ENCODE measurements around the gene OR2AG2. TPM values are rescaled to one million over a fixed set of nuclear protein-coding genes. Genes with fewer than 3 reads are reported as not detected.
"Not testable (repeated sequence)": the region's sequence is repeated elsewhere in the genome, so short reads cannot be mapped to it uniquely, and the experiment has no call there.

OR2AG2 gene, protein sequence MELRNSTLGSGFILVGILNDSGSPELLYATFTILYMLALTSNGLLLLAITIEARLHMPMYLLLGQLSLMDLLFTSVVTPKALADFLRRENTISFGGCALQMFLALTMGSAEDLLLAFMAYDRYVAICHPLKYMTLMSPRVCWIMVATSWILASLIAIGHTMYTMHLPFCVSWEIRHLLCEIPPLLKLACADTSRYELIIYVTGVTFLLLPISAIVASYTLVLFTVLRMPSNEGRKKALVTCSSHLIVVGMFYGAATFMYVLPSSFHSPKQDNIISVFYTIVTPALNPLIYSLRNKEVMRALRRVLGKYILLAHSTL
- under 1 TPM in 1 of 2 donors, not detected in 1; 0.10 TPM for total RNA-seq
- not detected for polyA plus RNA-seq
- long read RNA-seq, donor 1: 0 reads
- long read RNA-seq, donor 2: 0 reads

DNA sequence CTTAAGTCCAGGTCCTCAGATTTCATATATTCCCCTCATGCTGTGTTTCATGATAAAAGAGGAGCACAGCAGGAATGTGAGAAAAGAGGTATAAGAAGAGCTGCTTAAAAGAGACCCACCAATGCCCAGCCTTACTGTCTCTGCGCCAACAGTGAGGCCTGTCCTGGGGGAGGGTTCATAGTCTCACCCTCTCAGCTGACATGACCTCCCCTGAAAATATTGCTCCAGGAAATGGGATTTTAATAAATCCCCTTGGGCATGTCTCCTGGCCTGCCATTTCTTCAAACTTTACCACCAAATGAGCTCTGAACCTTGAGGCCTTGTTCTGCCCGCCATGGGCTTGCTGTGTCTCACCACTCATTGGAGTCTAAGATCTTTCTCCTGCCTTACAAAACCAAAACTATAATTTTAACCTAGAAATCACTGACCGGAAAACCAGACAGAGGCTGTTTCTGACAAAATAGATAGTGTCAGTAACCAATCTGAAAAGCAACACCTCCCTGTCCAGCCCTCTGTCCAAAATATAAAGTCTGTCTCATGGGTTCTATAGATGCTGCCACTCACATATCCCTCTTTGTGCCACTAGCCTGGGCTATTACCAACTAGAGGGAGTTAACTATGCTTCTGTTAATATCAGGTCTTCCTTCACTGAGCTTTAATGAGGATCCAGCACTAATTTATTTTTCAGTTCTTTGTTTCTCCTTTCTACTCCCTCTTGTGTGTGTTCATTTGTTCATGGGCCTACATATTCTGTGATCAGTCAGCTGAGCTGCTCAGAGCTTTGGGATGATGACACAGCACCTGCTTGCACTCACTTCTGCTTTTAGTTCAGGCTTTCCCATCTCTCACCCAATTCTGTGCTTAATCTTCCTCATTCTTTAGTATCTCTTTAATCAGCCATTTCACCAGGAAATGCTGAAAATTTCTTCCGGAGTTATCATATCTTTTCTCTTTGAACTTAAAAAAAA, at the start of gene OR2AG2:
TSS of gene OR2AG2 (minus strand) at position 51 of the 968 bp plus-strand sequence. CDS start 3,019 bp downstream, outside the sequence.
- Histone ChIP-seq H3K27ac (ENCODE audit: low read depth in 1 of 2, low read length in 2 of 2) (no peak within 1 kb of the TSS), H3K9me3 (ENCODE audit: control insufficient read depth, low read length) (no peaks in the 10 kb centered on the region), H3K27me3 (ENCODE audit: control insufficient read depth in 1 of 2, insufficient read depth in 2 of 2, low read length in 1 of 2) (no peaks in the 10 kb centered on the region), H3K36me3 (ENCODE audit: control insufficient read depth in 1 of 2, insufficient read depth in 2 of 2, low read length in 1 of 2) (no peaks in the 10 kb centered on the region), H3K4me1 (ENCODE audit: control insufficient read depth in 1 of 2, insufficient read depth in 2 of 2, low read length in 2 of 2) (no peaks in the 10 kb centered on the region), H3K4me3 (ENCODE audit: low read length in 2 of 2) (no peak within 1 kb of the TSS)
- intact Hi-C loops (cut with DNase I): no loop called here
- WGBS, 2 donors: 63 to 79% methylated on average over 4 of the region's 4 CpGs
- DNase-seq (peak in 1 of 2 donors; percentile 53), ATAC-seq (ENCODE audit: low FRiP score) (no peak)

DNA sequence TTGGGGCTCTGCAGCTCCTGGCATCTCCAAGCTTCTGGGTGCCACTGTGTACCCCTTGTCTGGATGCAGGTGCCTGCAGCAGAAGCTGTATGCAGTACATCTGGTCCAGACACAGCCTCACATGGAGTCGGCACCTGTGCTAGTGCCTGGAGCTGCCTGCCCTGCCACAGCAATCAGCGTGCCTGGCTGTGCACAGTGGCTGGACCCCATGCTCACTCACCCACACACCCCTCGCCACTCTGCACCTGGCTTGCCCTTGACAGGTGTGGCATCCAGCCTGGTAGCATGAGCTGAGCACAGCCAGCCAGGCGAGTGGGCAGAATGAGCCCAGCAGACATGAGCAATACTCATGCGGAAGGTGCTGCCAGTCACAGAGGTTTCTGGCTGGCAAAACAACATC, 47.2 kb upstream of the OR2AG2 start:
- Histone ChIP-seq H3K4me3 (ENCODE audit: low read length in 2 of 2) (no peak overlapping the region), H3K27ac (ENCODE audit: low read depth in 1 of 2, low read length in 2 of 2) (no peak overlapping the region), H3K4me1 (ENCODE audit: control insufficient read depth in 1 of 2, insufficient read depth in 2 of 2, low read length in 2 of 2) (no peaks in the 10 kb centered on the region), H3K27me3 (ENCODE audit: control insufficient read depth in 1 of 2, insufficient read depth in 2 of 2, low read length in 1 of 2) (no peaks in the 10 kb centered on the region), H3K9me3 (ENCODE audit: control insufficient read depth, low read length) (no peaks in the 10 kb centered on the region), H3K36me3 (ENCODE audit: control insufficient read depth in 1 of 2, insufficient read depth in 2 of 2, low read length in 1 of 2) (no peaks in the 10 kb centered on the region)
- WGBS, 2 donors: 87 to 89% methylated on average over 5 of the region's 5 CpGs
- intact Hi-C loops (cut with DNase I): no loop called here
- ATAC-seq (ENCODE audit: low FRiP score) (no peak), DNase-seq (no peak)

DNA sequence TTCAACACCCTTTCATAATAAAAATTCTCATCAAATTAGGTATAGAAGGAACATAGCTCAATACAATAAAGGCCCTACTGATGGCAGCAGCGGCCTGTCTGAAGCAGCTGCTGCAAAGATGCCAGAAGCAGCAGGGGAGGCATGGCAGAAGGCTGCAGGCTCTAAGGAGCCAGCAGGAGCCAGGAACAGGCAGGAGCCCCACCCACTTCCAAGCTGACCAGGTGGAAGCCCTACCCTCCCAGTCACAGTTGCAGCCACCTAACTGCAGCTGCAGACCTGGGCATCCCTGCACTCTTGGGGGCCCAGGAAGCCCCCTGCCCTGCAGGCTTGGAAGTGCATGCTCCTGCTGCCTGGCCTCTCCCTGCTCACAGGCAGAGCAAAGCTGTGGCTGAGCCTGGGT, 45.9 kb upstream of the OR2AG2 start:
- Histone ChIP-seq H3K27ac (ENCODE audit: low read depth in 1 of 2, low read length in 2 of 2) (no peak overlapping the region), H3K27me3 (ENCODE audit: control insufficient read depth in 1 of 2, insufficient read depth in 2 of 2, low read length in 1 of 2) (no peaks in the 10 kb centered on the region), H3K9me3 (ENCODE audit: control insufficient read depth, low read length) (no peaks in the 10 kb centered on the region), H3K4me3 (ENCODE audit: low read length in 2 of 2) (no peak overlapping the region), H3K36me3 (ENCODE audit: control insufficient read depth in 1 of 2, insufficient read depth in 2 of 2, low read length in 1 of 2) (no peaks in the 10 kb centered on the region), H3K4me1 (ENCODE audit: control insufficient read depth in 1 of 2, insufficient read depth in 2 of 2, low read length in 2 of 2) (no peaks in the 10 kb centered on the region)
- peak; percentile 48 for ATAC-seq (ENCODE audit: low FRiP score)
- no peak for DNase-seq
- WGBS, 2 donors: 45 to 59% methylated on average over 1 of the region's 1 CpG
- intact Hi-C loops (cut with DNase I): no loop called here

DNA sequence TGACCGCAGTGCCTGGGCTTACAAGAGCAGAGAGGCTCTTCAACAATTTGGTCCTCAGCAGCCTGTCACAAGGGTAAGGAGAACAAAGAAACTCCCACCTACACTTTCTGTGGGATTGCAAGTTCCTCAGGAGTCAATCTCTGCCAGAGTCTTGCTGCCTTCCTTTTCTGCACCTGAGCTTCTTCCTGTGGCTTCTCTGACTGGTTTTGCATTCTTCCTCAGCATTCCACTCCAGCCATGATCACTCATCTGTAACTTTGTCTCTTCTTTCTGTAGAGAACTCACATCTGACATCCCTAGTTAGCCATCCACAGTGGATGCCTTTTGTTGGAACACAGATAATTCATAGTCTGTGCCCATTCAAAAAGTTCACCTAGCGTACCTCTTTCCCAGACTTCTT, 41.9 kb upstream of the OR2AG2 start:
- WGBS, 2 donors: 40 to 44% methylated on average over 2 of the region's 2 CpGs
- no peak for ATAC-seq (ENCODE audit: low FRiP score)
- intact Hi-C loops (cut with DNase I): no loop called here
- no peak overlapping the region for H3K27ac ChIP-seq (ENCODE audit: low read depth in 1 of 2, low read length in 2 of 2)
- no peaks in the 10 kb centered on the region for H3K4me1 ChIP-seq (ENCODE audit: control insufficient read depth in 1 of 2, insufficient read depth in 2 of 2, low read length in 2 of 2)
- H3K4me3 ChIP-seq (ENCODE audit: low read length in 2 of 2): no peak overlapping the region
- no peaks in the 10 kb centered on the region for H3K27me3 ChIP-seq (ENCODE audit: control insufficient read depth in 1 of 2, insufficient read depth in 2 of 2, low read length in 1 of 2)
- no peaks in the 10 kb centered on the region for H3K36me3 ChIP-seq (ENCODE audit: control insufficient read depth in 1 of 2, insufficient read depth in 2 of 2, low read length in 1 of 2)
- DNase-seq: no peak
- H3K9me3 ChIP-seq (ENCODE audit: control insufficient read depth, low read length): no peaks in the 10 kb centered on the region

DNA sequence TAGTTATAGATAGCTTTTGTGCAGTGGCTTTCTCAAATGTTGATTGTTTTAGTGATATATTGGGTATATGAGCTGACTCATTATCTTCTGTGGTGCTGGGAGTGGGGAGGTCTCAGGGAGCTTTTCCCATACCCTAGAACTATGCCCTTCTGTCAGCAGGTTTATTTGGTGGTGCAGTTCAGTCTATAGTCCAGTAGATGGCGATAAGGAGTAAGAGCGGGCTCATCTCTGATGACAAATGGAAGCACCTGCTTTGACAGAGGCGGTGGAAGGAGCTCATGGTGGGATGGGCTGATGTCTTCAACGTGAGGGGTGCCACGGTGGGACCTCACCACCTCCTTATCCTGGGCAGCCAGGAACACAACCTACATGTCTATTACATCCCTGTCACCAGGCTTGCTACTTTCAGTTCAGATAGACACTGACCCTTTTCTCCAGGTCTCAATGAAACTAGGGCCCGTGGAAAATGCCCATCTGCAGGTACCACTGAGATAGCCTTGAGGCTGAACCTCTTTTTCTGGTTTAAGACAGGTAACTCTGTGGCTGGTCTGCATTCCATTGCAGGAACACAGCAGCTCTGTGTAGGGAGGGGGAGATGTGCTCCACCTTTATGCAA, 40.7 kb upstream of the OR2AG2 start:
- no peak overlapping the region for H3K4me3 ChIP-seq (ENCODE audit: low read length in 2 of 2)
- H3K27me3 ChIP-seq (ENCODE audit: control insufficient read depth in 1 of 2, insufficient read depth in 2 of 2, low read length in 1 of 2): no peaks in the 10 kb centered on the region
- peak; percentile 79 for ATAC-seq (ENCODE audit: low FRiP score)
- 16 to 17% methylated on average over 6 of the region's 6 CpGs for whole genome bisulfite sequencing, 2 donors
- intact Hi-C loops (cut with DNase I): no loop called here
- no peaks in the 10 kb centered on the region for H3K9me3 ChIP-seq (ENCODE audit: control insufficient read depth, low read length)
- no peak overlapping the region for H3K27ac ChIP-seq (ENCODE audit: low read depth in 1 of 2, low read length in 2 of 2)
- no peaks in the 10 kb centered on the region for H3K36me3 ChIP-seq (ENCODE audit: control insufficient read depth in 1 of 2, insufficient read depth in 2 of 2, low read length in 1 of 2)
- no peaks in the 10 kb centered on the region for H3K4me1 ChIP-seq (ENCODE audit: control insufficient read depth in 1 of 2, insufficient read depth in 2 of 2, low read length in 2 of 2)
- no peak for DNase-seq

DNA sequence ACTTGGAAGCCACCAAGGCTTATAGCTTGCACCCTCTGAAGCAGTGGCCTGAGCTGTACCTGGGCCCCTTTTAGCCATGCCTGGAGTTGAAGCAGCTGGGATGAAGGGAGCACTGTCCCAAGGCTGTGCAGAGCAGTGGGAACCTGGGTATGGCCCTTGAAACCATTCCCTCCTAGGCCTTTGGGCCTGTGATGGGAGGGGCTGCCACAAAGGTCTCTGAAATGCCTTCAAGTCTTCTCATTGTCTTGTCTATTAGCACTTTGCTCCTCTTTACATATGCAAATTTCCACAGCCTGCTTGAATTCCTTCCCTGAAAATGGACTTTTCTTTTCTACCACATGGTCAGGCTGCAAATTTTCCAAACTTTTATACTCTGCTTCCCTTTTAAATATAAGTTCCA, 29.3 kb upstream of the OR2AG2 start:
- DNase-seq; H3K27me3 ChIP-seq (ENCODE audit: control insufficient read depth in 1 of 2, insufficient read depth in 2 of 2, low read length in 1 of 2); H3K9me3 ChIP-seq (ENCODE audit: control insufficient read depth, low read length); H3K27ac ChIP-seq (ENCODE audit: low read depth in 1 of 2, low read length in 2 of 2); intact Hi-C loops (cut with DNase I); H3K36me3 ChIP-seq (ENCODE audit: control insufficient read depth in 1 of 2, insufficient read depth in 2 of 2, low read length in 1 of 2); ATAC-seq (ENCODE audit: low FRiP score); H3K4me3 ChIP-seq (ENCODE audit: low read length in 2 of 2); H3K4me1 ChIP-seq (ENCODE audit: control insufficient read depth in 1 of 2, insufficient read depth in 2 of 2, low read length in 2 of 2): not testable (repeated sequence)

DNA sequence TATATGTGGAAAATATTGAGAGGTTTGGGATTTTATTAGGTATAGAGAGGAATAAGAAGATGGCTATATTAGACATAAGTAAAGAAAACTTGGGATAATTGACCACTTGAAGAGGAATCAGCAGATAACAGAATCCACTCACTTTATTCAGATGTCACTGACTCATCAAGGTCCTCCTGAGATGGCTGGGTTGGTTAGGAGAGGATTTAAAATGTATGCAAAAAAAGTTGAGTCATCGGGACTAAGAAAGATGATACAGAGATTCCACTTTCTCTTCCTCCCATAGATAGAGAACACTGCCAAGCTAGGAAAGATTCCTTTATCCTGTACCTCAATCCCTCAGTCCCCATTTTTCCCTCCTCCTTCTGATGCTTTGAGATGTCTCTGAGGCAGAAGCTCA, 27.6 kb upstream of the OR2AG2 start, which contains the start of gene OR6A2:
TSS of gene OR6A2 (minus strand) at position 288 of the 400 bp plus-strand sequence. CDS start 3,981 bp downstream, outside the sequence.
- Histone ChIP-seq H3K27me3 (ENCODE audit: control insufficient read depth in 1 of 2, insufficient read depth in 2 of 2, low read length in 1 of 2) (peaks cover 0 to 1% of the 10 kb centered on the region in 2 donors), H3K27ac (ENCODE audit: low read depth in 1 of 2, low read length in 2 of 2) (no peak within 1 kb of the TSS), H3K4me1 (ENCODE audit: control insufficient read depth in 1 of 2, insufficient read depth in 2 of 2, low read length in 2 of 2) (no peaks in the 10 kb centered on the region), H3K4me3 (ENCODE audit: low read length in 2 of 2) (no peak within 1 kb of the TSS), H3K36me3 (ENCODE audit: control insufficient read depth in 1 of 2, insufficient read depth in 2 of 2, low read length in 1 of 2) (no peaks in the 10 kb centered on the region), H3K9me3 (ENCODE audit: control insufficient read depth, low read length) (peaks cover 1% of the 10 kb centered on the region)
- WGBS, 2 donors: 81 to 87% methylated on average over 1 of the region's 1 CpG
- ATAC-seq (ENCODE audit: low FRiP score): no peak
- intact Hi-C loops (cut with DNase I): no loop called here
- no peak for DNase-seq

DNA sequence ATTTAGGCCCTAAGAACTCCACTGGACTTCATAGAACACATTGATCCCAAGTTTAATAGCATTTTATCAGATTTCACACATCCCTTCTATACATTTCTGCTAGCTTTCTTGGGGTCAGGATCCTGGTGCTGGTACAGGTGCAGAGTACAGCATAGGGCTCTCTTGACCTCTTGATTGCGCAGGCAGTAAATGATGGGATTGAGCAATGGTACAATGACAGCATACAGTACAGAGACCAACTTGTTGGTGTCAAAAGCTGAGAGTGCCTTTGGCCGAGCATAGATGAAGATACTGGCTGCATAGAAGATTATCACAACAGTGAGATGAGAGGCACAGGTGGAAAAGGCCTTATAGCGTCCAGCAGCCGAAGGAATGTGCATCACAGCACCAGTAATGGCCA, 22.9 kb upstream of the OR2AG2 start:
- H3K36me3 ChIP-seq (ENCODE audit: control insufficient read depth in 1 of 2, insufficient read depth in 2 of 2, low read length in 1 of 2): no peaks in the 10 kb centered on the region
- no peaks in the 10 kb centered on the region for H3K4me1 ChIP-seq (ENCODE audit: control insufficient read depth in 1 of 2, insufficient read depth in 2 of 2, low read length in 2 of 2)
- no peak overlapping the region for H3K4me3 ChIP-seq (ENCODE audit: low read length in 2 of 2)
- DNase-seq (no peak), ATAC-seq (ENCODE audit: low FRiP score) (peak; percentile 19)
- intact Hi-C loops (cut with DNase I): no loop called here
- 78 to 84% methylated on average over 4 of the region's 4 CpGs for WGBS, 2 donors
- H3K9me3 ChIP-seq (ENCODE audit: control insufficient read depth, low read length): no peaks in the 10 kb centered on the region
- H3K27ac ChIP-seq (ENCODE audit: low read depth in 1 of 2, low read length in 2 of 2): no peak overlapping the region
- peaks cover 0 to 1% of the 10 kb centered on the region in 2 donors for H3K27me3 ChIP-seq (ENCODE audit: control insufficient read depth in 1 of 2, insufficient read depth in 2 of 2, low read length in 1 of 2)

Measured in aorta (tissue), 5 donors.